ENCODE measurements around the gene PARK7. TPM values are rescaled to one million over a fixed set of nuclear protein-coding genes. Genes with fewer than 3 reads are reported as not detected.

Gene PARK7
- total and polyA plus RNA-seq, 12 donors = 266 to 697 (median 398) TPM

GRCh38 chr1:7929637-7930036 lies 31.9 kb upstream of the PARK7 start:
- H3K4me1 ChIP-seq (replicated peaks in 1 of 2) = no peaks in the 10 kb centered on the region
- no peak overlapping the region for H3K4me3 ChIP-seq
- H3K9me3 ChIP-seq (replicated peaks in 1 of 3) = no peaks in the 10 kb centered on the region
- intact Hi-C loops (cut with DNase I) = no loop called here
- H3K27ac ChIP-seq = no peak overlapping the region
- H3K36me3 ChIP-seq (replicated peaks in 1 of 2) = no peaks in the 10 kb centered on the region
- DNase-seq = no peak
- no peak for TF ChIP-seq POLR2A (IDR thresholded peaks at IDR 0.05)
- TF ChIP-seq CTCF (IDR thresholded peaks at IDR 0.05) = no peak
- H3K27me3 ChIP-seq = peaks cover 20% of the 10 kb centered on the region
- WGBS, 4 donors = 49 to 73% (median 54%) methylated on average over 7 of the region's 7 CpGs

- TF ChIP-seq CTCF (IDR thresholded peaks at IDR 0.05) = no peak
- TF ChIP-seq POLR2A (IDR thresholded peaks at IDR 0.05) = no peak
- intact Hi-C loops (cut with DNase I) = no loop called here
- no peak for DNase-seq
Observed at GRCh38 chr1:7930645-7931445, 30.7 kb upstream of the PARK7 start.

GRCh38 chr1:7931446-7931812 lies 30.1 kb upstream of the PARK7 start:
- 45 to 65% (median 57%) methylated on average over 2 of the region's 2 CpGs for WGBS, 4 donors
- H3K4me1 ChIP-seq (replicated peaks in 1 of 2) = no peaks in the 10 kb centered on the region

More at GRCh38 chr1:7930645-7931445, 30.7 kb upstream of the PARK7 start:
- H3K4me3 ChIP-seq = no peak overlapping the region
- H3K9me3 ChIP-seq (replicated peaks in 1 of 3) = no peaks in the 10 kb centered on the region
- no peak overlapping the region for H3K27ac ChIP-seq
- H3K27me3 ChIP-seq = peaks cover 19% of the 10 kb centered on the region
- H3K4me1 ChIP-seq (replicated peaks in 1 of 2) = no peaks in the 10 kb centered on the region
- 72 to 77% (median 74%) methylated on average over 15 of the region's 15 CpGs for WGBS, 4 donors
- no peaks in the 10 kb centered on the region for H3K36me3 ChIP-seq (replicated peaks in 1 of 2)

More at GRCh38 chr1:7931446-7931812, 30.1 kb upstream of the PARK7 start:
- no peak for TF ChIP-seq CTCF (IDR thresholded peaks at IDR 0.05)
- no peak for TF ChIP-seq POLR2A (IDR thresholded peaks at IDR 0.05)
- H3K27ac ChIP-seq = no peak overlapping the region
- H3K4me3 ChIP-seq = no peak overlapping the region
- H3K36me3 ChIP-seq (replicated peaks in 1 of 2) = no peaks in the 10 kb centered on the region
- peaks cover 15% of the 10 kb centered on the region for H3K27me3 ChIP-seq
- DNase-seq = no peak
- intact Hi-C loops (cut with DNase I) = no loop called here
- H3K9me3 ChIP-seq (replicated peaks in 1 of 3) = no peaks in the 10 kb centered on the region

Data from adrenal gland (tissue), 12 donors.